Gastrocnemius medialis (tissue), 4 donors: ENCODE data around the gene MCM3AP. TPM values are rescaled to one million over a fixed set of nuclear protein-coding genes. Genes with fewer than 3 reads are reported as not detected.

ENCODE experiments used
- ATAC-seq, 2 donors: fragments of 150-250 bp; one replicate each; pipeline ENCODE4 v1.9.1; 2016
- DNase-seq, 2 donors: peaks; one replicate each; pipeline ENCODE4 v3.0.0-alpha.2; 2019
- H3K27ac ChIP-seq, 4 donors: fragments of 200-600 bp; sonication (generic); 1 replicate in 1 of 4; 2 replicates in 3 of 4; pipeline ENCODE4 v1.5.1; 2016 to 2018; ENCODE audit warnings: mild to moderate bottlenecking in 2 of 4, moderate library complexity in 1 of 4
- H3K27me3 ChIP-seq, 3 donors: fragments of 200-600 bp; sonication (generic) in 2 of 3; 1 replicate in 1 of 3; 2 replicates in 2 of 3; pipeline versions ENCODE4 v1.5.1 to v1.6.0; 2016 to 2019; ENCODE audit warnings: mild to moderate bottlenecking in 1 of 3, moderate library complexity in 1 of 3
- H3K36me3 ChIP-seq, 2 donors: fragments of 200-600 bp; sonication (generic) in 1 of 2; one replicate each; pipeline ENCODE4 v1.5.1; 2017 to 2018
- H3K4me1 ChIP-seq, 2 donors: fragments of 200-600 bp; sonication (generic) in 1 of 2; one replicate each; pipeline ENCODE4 v1.5.1; 2016 to 2017; ENCODE audit warnings: mild to moderate bottlenecking in 2 of 2
- H3K4me3 ChIP-seq, 4 donors: fragments of 200-600 bp; sonication (generic) in 3 of 4; 1 replicate in 1 of 4; 2 replicates in 3 of 4; pipeline ENCODE4 v1.5.1; 2016 to 2019; ENCODE audit warnings: mild to moderate bottlenecking in 2 of 4
- H3K9me3 ChIP-seq, 3 donors: fragments of 200-600 bp; sonication (generic) in 2 of 3; 1 replicate in 1 of 3; 2 replicates in 2 of 3; pipeline ENCODE4 v1.5.1; 2016 to 2019
- POLR2A ChIP-seq, 2 donors: fragments of 450-650 bp; IDR thresholded peaks; one replicate each; pipeline ENCODE4 v1.6.1; 2017; ENCODE audit warnings: antibody characterized with exemption in 2 of 2, mild to moderate bottlenecking in 2 of 2, moderate library complexity in 2 of 2
- in situ Hi-C, 4 donors: fragments of 200-750 bp; cut with MboI; loops; one replicate each; pipeline versions ENCODE4 v1.15.0 to v1.8.0; 2017; ENCODE audit warnings: low sequenced_read_pairs in 4 of 4
- intact Hi-C: fragments of 100-400 bp; cut with DNase I; formaldehyde crosslinking; loops from one replicate; pipeline ENCODE4 v1.15.1; 2023; ENCODE audit warnings: low total_unique reads
- total RNA-seq, 4 donors: library from RNA; depleted of rRNA; stranded (reverse); fragments of >200 nt; gene quantifications; one replicate each; pipeline versions ENCODE4 v1.1.0 to v1.2.3, GENCODE V29; 2016
- TF ChIP-seq, protein P1 (sequence below), 5 experiments: fragments of 450-650 bp in 3 of 5; fragments of 200-600 bp in 2 of 5; sonication (generic) in 2 of 5; IDR thresholded peaks in 4 of 5; conservative IDR thresholded peaks in 1 of 5; 1 replicate in 4 of 5; 2 replicates in 1 of 5; pipeline ENCODE4 v1.5.1; 2016 to 2019; ENCODE audit warnings: antibody characterized with exemption in 5 of 5, mild to moderate bottlenecking in 3 of 5, moderate library complexity in 3 of 5

MCM3AP gene
- total RNA-seq, 4 donors from 2014 or later = 52.1 to 155 (median 83.2) TPM

GRCh38 chr21:46229133-46229922, 56.1 kb downstream of the MCM3AP start:
- DNase-seq (no peak), ATAC-seq (peak; percentile 30 to 37)
- Histone ChIP-seq H3K27ac (peak overlapping the region; percentile 83 to 99 (median 90)), H3K9me3 (no peaks in the 10 kb centered on the region), H3K4me1 (peaks cover 24 to 34% of the 10 kb centered on the region in 2 donors), H3K36me3 (peaks cover 0 to 9% of the 10 kb centered on the region in 2 donors), H3K4me3 (peak overlapping the region; percentile 65 to 98 (median 83)), H3K27me3 (no peaks in the 10 kb centered on the region)
- TF ChIP-seq POLR2A (IDR thresholded peaks at IDR 0.05) = peak in 1 of 2 donors; percentile 15
- TF ChIP-seq, protein P1, sequence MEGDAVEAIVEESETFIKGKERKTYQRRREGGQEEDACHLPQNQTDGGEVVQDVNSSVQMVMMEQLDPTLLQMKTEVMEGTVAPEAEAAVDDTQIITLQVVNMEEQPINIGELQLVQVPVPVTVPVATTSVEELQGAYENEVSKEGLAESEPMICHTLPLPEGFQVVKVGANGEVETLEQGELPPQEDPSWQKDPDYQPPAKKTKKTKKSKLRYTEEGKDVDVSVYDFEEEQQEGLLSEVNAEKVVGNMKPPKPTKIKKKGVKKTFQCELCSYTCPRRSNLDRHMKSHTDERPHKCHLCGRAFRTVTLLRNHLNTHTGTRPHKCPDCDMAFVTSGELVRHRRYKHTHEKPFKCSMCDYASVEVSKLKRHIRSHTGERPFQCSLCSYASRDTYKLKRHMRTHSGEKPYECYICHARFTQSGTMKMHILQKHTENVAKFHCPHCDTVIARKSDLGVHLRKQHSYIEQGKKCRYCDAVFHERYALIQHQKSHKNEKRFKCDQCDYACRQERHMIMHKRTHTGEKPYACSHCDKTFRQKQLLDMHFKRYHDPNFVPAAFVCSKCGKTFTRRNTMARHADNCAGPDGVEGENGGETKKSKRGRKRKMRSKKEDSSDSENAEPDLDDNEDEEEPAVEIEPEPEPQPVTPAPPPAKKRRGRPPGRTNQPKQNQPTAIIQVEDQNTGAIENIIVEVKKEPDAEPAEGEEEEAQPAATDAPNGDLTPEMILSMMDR (IDR thresholded peaks at IDR 0.05 in 4 of 5, conservative IDR thresholded peaks at IDR 0.05 in 1 of 5) = peak; percentile 15 to 79 (median 49)
- in situ Hi-C loops (no loop called here), intact Hi-C loops (loop anchor here (1.0 to 5.0 kb wide), 3 partner anchors 41 to 257 kb away; partner anchors contain the start of gene PCNT)

GRCh38 chr21:46228345-46229051, 56.9 kb downstream of the MCM3AP start, which contains the start of gene LSS:
TSS of gene LSS (minus strand) at chr21:46228774. CDS start at chr21:46228745, 29 bp downstream.
- no peaks in the 10 kb centered on the region for H3K27me3 ChIP-seq
- peak within 1 kb of the TSS; percentile 83 to 99 (median 90) for H3K27ac ChIP-seq
- TF ChIP-seq, protein P1 (IDR thresholded peaks at IDR 0.05 in 4 of 5, conservative IDR thresholded peaks at IDR 0.05 in 1 of 5) = no peak
- TF ChIP-seq POLR2A (IDR thresholded peaks at IDR 0.05) = peak; percentile 96 to 98
- peaks cover 24 to 35% of the 10 kb centered on the region in 2 donors for H3K4me1 ChIP-seq
- DNase-seq (peak; percentile 97 to 98), ATAC-seq (peak; percentile 66 to 76)
- peak within 1 kb of the TSS; percentile 65 to 98 (median 83) for H3K4me3 ChIP-seq
- H3K36me3 ChIP-seq = peaks cover 0 to 3% of the 10 kb centered on the region in 2 donors
- in situ Hi-C loops = no loop called here
- intact Hi-C loops = loop anchor here (1.0 to 5.0 kb wide), 4 partner anchors 40 to 256 kb away; partner anchors contain the start of genes PCNT and YBEY
- H3K9me3 ChIP-seq = no peaks in the 10 kb centered on the region

GRCh38 chr21:46227811-46228344, 57.5 kb downstream of the MCM3AP start:
- H3K4me1 ChIP-seq = peaks cover 25 to 35% of the 10 kb centered on the region in 2 donors
- in situ Hi-C loops = no loop called here
- H3K4me3 ChIP-seq = peak overlapping the region; percentile 64 to 98 (median 73)
- no peak for DNase-seq
- no peaks in the 10 kb centered on the region for H3K9me3 ChIP-seq
- H3K27me3 ChIP-seq = no peaks in the 10 kb centered on the region
- TF ChIP-seq, protein P1 (IDR thresholded peaks at IDR 0.05 in 4 of 5, conservative IDR thresholded peaks at IDR 0.05 in 1 of 5) = no peak
- no peak for TF ChIP-seq POLR2A (IDR thresholded peaks at IDR 0.05)
- H3K36me3 ChIP-seq = no peaks in the 10 kb centered on the region
- peak overlapping the region; percentile 83 to 99 (median 90) for H3K27ac ChIP-seq
- intact Hi-C loops = loop anchor here (1.0 to 5.0 kb wide), 3 partner anchors 39 to 256 kb away; partner anchors contain the start of gene YBEY
- ATAC-seq = peak in 1 of 2 donors; percentile 0

GRCh38 chr21:46226920-46227599, 58.4 kb downstream of the MCM3AP start:
- Histone ChIP-seq H3K4me3 (peak overlapping the region; percentile 64 to 98 (median 73)), H3K27me3 (no peaks in the 10 kb centered on the region), H3K27ac (peak overlapping the region; percentile 83 to 99 (median 90)), H3K9me3 (no peaks in the 10 kb centered on the region), H3K4me1 (peaks cover 33 to 42% of the 10 kb centered on the region in 2 donors), H3K36me3 (no peaks in the 10 kb centered on the region)
- in situ Hi-C loops (no loop called here), intact Hi-C loops (loop anchor here (5.0 kb wide), 1 partner anchor 255 kb away; no protein-coding TSS in a partner anchor)
- TF ChIP-seq, protein P1 (IDR thresholded peaks at IDR 0.05 in 4 of 5, conservative IDR thresholded peaks at IDR 0.05 in 1 of 5) = no peak
- no peak for TF ChIP-seq POLR2A (IDR thresholded peaks at IDR 0.05)
- DNase-seq (no peak), ATAC-seq (no peak)
